ENCODE measurements around the gene ASMTL.

The ASMTL gene

GRCh38 chrX:1442016-1442665 is 10.6 kb downstream of the ASMTL start:
- no peak for DNase-seq (ENCODE audit: low read depth)
- no peak for TF ChIP-seq CTCF (IDR thresholded peaks at IDR 0.05; ENCODE audit: control insufficient read depth, insufficient read depth, low read depth, low read length, missing control alignments)
- H3K4me3 ChIP-seq (ENCODE audit: control insufficient read depth, low read depth, low read length) = no peak overlapping the region

- DNase-seq (ENCODE audit: low read depth) = no peak
- TF ChIP-seq CTCF (IDR thresholded peaks at IDR 0.05; ENCODE audit: control insufficient read depth, insufficient read depth, low read depth, low read length, missing control alignments) = no peak
Measured at GRCh38 chrX:1440506-1440905, 12.2 kb downstream of the ASMTL start.

GRCh38 chrX:1435241-1435895 is 17.3 kb downstream of the ASMTL start:
- DNase-seq (ENCODE audit: low read depth) = no peak
- TF ChIP-seq CTCF (IDR thresholded peaks at IDR 0.05; ENCODE audit: control insufficient read depth, insufficient read depth, low read depth, low read length, missing control alignments) = no peak
- H3K4me3 ChIP-seq (ENCODE audit: control insufficient read depth, low read depth, low read length) = no peak overlapping the region

More at GRCh38 chrX:1440506-1440905, 12.2 kb downstream of the ASMTL start:
- H3K4me3 ChIP-seq (ENCODE audit: control insufficient read depth, low read depth, low read length) = no peak overlapping the region

- no peak overlapping the region for H3K4me3 ChIP-seq (ENCODE audit: control insufficient read depth, low read depth, low read length)
- DNase-seq (ENCODE audit: low read depth) = no peak
- TF ChIP-seq CTCF (IDR thresholded peaks at IDR 0.05; ENCODE audit: control insufficient read depth, insufficient read depth, low read depth, low read length, missing control alignments) = no peak
Measured at GRCh38 chrX:1434871-1435240, 17.9 kb downstream of the ASMTL start.

- no peak overlapping the region for H3K4me3 ChIP-seq (ENCODE audit: control insufficient read depth, low read depth, low read length)
- TF ChIP-seq CTCF (IDR thresholded peaks at IDR 0.05; ENCODE audit: control insufficient read depth, insufficient read depth, low read depth, low read length, missing control alignments) = no peak
- DNase-seq (ENCODE audit: low read depth) = no peak
Measured at GRCh38 chrX:1433646-1434357, 18.9 kb downstream of the ASMTL start.

GRCh38 chrX:1430451-1430850 is 22.3 kb downstream of the ASMTL start:
- DNase-seq (ENCODE audit: low read depth) = no peak
- no peak for TF ChIP-seq CTCF (IDR thresholded peaks at IDR 0.05; ENCODE audit: control insufficient read depth, insufficient read depth, low read depth, low read length, missing control alignments)
- no peak overlapping the region for H3K4me3 ChIP-seq (ENCODE audit: control insufficient read depth, low read depth, low read length)

All from AG09309 (cell line).